ENCODE data around the gene RIBC1.

GRCh38 chrX:53437206-53437605 lies 14.5 kb downstream of the RIBC1 start:
- TF ChIP-seq CTCF (conservative IDR thresholded peaks at IDR 0.05; ENCODE audit: low read length): no peak
- TF ChIP-seq EZH2phosphoT487 (IDR thresholded peaks at IDR 0.05; ENCODE audit: borderline replicate concordance, low read depth, low read length): no peak
